T follicular helper cell (primary cell): ENCODE data around the gene DPY19L3.
A peak's percentile ranks its signal among the peaks of the same experiment; 100 is the strongest.
"Not testable (repeated sequence)": the region's sequence is repeated elsewhere in the genome, so short reads cannot be mapped to it uniquely, and the experiment has no call there.

Experiments
- DNase-seq: peaks from one replicate; pipeline ENCODE4 v3.0.0-alpha.2; 2020; ENCODE audit warnings: low read depth
- total RNA-seq, 2 experiments: gene quantifications; one replicate each; lab custom pipeline; 2026; lab: John Stamatoyannopoulos, UW

The DPY19L3 gene, protein sequence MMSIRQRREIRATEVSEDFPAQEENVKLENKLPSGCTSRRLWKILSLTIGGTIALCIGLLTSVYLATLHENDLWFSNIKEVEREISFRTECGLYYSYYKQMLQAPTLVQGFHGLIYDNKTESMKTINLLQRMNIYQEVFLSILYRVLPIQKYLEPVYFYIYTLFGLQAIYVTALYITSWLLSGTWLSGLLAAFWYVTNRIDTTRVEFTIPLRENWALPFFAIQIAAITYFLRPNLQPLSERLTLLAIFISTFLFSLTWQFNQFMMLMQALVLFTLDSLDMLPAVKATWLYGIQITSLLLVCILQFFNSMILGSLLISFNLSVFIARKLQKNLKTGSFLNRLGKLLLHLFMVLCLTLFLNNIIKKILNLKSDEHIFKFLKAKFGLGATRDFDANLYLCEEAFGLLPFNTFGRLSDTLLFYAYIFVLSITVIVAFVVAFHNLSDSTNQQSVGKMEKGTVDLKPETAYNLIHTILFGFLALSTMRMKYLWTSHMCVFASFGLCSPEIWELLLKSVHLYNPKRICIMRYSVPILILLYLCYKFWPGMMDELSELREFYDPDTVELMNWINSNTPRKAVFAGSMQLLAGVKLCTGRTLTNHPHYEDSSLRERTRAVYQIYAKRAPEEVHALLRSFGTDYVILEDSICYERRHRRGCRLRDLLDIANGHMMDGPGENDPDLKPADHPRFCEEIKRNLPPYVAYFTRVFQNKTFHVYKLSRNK
- total RNA-seq: 16.0 to 16.1 reads per million in 2 experiments

GRCh38 chr19:32405431-32406160, at the start of gene DPY19L3:
DPY19L3 (plus strand) TSS chr19:32405770; CDS start chr19:32408254, 2,484 bp downstream.
- peak; percentile 75 for DNase-seq

- DNase-seq: no peak
Measured at GRCh38 chr19:32357720-32358119, 47.9 kb upstream of the DPY19L3 start.

DNA sequence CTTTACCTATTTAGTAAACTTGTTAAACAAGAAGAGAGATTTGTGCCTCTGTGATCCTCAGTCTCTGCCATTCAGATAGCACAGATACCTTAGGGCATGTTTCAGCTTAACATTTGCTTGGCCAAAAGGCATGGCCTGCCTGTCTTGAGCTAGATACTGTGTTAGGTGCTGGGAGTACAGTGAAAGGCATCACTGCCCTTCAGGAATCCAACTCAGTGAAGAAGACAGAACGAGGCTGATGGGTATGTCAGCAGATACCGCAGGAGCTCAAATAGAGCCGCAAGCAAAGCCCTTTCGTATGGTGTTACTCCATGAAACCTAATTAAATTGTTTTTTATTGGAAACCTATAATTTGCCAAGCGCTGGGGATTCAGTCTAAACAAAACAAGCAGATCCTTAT, 47.2 kb upstream of the DPY19L3 start:
- DNase-seq: no peak

DNA sequence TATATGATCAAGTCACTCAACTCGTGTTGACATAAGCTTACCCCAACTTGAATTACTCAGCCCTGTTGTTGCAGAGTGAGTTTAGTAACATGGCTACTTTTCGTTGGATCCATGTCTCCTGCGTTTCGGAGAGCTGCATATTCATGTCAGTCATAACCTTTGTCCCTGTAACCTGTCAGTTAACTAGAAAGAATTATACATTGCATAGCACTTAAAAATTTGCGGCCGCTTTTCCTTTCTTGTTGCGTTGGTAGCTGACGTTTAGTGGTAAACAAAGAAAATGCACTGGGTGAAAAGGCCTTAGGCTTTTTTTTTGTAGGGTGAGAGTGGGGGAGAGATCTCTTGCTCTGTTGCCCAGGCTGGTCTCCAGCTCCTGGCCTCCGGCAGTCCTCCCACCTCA, 46.0 kb upstream of the DPY19L3 start:
- no peak for DNase-seq

- no peak for DNase-seq
Measured at GRCh38 chr19:32361574-32362317, 43.8 kb upstream of the DPY19L3 start.

GRCh38 chr19:32362318-32362691, 43.3 kb upstream of the DPY19L3 start:
- no peak for DNase-seq

GRCh38 chr19:32363175-32363574, 42.4 kb upstream of the DPY19L3 start:
- no peak for DNase-seq

DNA sequence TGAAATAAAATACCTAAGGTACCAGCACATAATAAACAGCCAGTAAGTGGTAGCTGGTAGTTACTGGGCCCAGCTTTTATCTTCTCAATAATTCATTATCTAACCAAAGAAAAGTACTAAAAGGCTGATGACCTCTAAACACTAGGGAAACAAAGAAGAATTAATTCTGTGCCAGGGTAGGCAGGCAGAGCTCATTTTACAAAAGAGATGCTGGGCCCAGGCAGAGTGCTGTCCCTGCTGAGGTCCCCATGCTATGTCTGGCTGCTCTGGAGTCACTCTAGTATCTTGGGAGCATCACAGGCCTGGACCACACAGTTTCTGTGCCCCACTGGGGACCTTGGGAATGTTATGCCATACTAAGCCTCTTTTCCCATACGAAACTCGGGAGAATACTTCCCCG, 41.9 kb upstream of the DPY19L3 start:
- no peak for DNase-seq

DNA sequence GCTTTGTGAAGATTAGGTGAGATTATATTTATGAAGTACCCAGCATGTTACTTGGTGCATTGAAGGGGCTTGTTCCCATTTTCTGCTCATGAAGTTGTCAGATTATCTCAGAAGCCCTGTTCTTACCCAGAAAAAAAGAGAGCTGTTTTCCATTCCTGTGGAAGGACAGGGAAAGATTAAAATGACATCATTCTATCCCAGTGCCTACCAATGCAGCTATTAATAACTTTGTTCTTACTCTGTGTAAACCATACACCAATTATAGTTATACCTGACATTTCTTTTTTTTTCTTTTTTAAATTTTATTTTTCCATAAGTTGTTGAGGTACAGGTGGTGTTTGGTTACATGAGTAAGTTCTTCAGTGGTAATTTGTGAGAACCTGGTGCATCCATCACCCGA, 41.5 kb upstream of the DPY19L3 start:
- DNase-seq: no peak

DNA sequence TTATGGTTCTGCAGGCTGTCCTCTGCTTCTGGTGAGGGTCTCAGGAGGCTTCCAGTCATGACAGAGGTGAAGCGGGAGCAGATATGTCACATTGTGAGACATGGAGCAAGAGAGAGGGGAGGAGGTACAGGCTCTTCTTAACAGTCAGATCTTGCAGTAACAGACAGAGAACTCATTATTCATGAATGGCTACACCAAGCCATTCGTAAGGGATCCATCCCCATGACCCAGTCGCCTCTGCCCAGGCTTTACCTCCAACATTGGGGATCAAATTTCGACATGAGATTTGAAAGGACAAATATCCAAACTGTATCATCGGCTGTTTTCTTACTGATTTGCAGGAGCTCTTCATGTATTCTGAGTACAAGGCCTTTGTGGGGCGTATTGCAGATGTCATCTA, 38.5 kb upstream of the DPY19L3 start:
- no peak for DNase-seq

GRCh38 chr19:32367948-32368536, 37.5 kb upstream of the DPY19L3 start:
- DNase-seq: no peak

- DNase-seq: no peak
Measured at GRCh38 chr19:32368787-32369186, 36.8 kb upstream of the DPY19L3 start.

DNA sequence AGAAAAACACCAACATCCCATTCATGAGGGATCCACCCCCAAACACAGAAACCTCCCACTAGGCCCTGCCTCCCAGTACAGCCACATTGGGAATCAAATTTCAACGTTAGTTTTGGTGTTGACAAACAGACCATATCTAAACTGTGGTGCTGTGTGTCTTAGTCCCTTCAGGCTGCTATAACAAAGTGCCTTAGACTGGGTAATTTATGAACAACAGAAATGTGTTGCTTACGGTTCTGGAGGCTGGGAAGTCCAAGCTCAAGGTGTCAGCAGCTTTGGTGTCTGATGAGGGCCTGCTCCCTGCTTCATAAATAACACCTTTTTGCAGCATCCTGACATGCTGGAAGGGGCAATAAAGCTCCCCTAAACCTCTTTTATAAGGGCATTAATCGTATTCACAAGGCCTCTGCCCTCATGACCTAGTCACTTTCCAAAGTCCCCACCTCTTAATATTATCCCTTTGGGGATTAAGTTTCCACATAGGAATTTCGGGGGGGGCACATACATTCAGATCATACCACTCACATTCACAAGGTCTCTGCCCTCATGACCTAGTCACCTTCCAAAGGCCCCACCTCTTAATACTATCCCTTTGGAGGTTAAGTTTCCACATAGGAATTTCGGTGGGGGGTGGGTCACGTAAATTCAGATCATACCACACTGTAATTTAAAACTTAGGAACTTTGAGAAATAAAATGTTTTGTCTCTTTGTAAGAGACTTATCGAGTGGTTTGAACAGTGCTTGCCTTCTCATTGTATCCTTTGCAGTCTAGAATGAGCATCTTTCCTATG, 32.6 kb upstream of the DPY19L3 start:
- DNase-seq: no peak

DNA sequence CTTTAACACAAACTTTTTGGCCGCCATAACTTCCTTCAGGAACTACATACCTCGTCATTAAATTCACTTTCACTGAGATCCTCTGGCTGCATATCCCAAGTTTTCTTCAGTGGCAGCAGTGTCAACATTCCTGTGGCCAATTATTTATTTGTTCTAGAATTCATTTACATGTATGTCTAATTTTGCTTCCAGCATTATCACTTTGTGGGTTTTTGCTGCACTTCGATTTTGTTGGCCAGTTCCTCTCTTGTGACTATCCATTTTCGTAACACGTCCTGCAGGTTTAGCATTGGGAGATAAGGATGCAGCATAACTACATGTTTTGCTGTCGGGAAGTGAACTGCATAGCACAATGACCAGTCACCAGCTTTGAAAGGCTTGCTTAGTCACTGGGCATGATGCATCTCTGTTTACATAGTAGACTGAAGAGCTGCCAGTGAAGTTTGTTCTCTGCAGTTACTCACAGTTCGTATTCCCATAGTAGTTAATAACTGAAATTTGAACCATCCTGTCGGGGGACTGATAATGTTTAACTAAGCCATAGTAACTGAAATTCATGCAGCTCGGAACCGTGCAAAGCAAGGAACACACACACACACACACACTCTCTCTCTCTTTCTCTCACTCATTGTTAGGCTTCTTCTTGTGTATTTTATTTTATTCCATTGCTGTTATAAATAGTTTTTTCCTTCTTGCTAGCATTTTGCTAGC, 31.8 kb upstream of the DPY19L3 start:
- no peak for DNase-seq

DNA sequence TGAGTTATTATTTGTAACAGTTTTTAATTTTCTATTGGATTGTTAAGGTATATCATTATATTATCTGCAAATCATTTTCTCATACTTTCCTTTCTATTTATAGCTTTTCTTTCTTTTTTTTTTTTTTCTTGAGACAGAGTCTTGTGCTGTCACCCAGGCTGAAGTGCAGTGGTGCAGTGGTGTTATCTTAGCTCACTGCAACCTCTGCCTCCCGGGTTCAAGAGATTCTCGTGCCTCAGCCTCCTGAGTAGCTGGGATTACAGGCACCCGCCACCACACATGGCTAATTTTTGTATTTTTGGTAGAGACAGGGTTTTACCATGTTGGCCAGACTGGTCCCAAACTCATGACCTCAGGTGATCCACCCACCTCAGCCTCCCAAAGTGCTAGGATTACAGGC, 31.2 kb upstream of the DPY19L3 start:
- DNase-seq: not testable (repeated sequence)

- DNase-seq: not testable (repeated sequence)
Measured at GRCh38 chr19:32377088-32377487, 28.5 kb upstream of the DPY19L3 start.

- no peak for DNase-seq
Measured at GRCh38 chr19:32380269-32380668, 25.3 kb upstream of the DPY19L3 start.

DNA sequence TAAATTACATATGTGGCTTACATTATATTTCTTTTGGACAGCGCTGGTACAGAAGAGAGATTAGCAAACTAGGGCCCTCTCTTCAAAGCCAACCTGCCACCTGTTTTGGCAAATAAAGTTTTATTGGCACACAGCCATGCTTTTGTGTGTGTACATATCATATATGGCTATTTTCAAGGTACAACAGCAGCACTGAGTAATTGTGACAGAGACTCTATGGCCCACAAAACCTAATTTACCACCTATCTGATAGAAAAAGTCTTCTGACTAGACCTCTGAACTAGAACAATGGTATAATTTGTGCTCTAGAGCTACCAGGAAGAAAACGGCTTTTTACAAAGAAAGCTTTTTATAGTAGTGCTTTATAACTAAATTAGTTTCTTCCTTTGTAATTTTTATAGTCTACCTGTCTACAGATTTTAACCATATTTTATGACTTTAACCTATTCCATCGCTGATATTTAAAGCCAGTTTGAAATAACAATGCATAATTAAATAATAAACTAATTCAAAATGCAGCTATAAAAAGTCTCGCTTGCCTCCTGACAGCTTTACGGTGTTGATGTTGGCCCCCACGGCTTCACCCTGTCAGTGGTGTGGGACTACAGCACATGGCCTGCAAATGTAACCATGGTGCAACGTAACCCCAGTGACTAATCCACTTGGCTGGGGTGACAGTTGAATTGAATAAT, 17.7 kb upstream of the DPY19L3 start:
- DNase-seq: no peak

DNA sequence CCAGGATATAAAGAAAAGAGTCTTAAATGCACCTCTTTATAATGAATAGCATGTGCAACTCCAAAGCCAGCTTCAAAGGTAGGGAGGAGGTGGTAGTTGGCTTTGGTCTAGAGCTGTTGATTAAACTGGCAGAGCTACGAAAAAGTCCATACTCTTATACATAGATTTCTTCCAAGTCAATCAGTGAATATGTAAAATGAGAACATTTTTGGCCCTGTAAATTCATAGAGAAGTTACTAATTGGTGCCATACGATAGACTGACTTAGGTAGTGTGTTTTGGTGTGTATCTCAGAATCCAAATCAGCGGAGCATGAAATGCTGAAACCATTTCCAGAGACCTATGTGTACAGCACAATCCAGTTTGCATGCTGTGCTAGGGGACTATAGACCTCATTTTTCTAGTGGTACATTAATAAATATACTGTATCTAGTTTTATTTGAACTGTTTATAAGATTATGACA, 17.1 kb upstream of the DPY19L3 start:
- no peak for DNase-seq
